GM18868 (cell line): ENCODE measurements around the gene PARP1.
A peak's percentile ranks its signal among the peaks of the same experiment; 100 is the strongest.
"Not testable (repeated sequence)": the region's sequence is repeated elsewhere in the genome, so short reads cannot be mapped to it uniquely, and the experiment has no call there.

Experiments used
- ATAC-seq: cut with Tn5 transposase; IDR thresholded peaks from one replicate; pipeline ENCODE4 v1.9.1; 2021; ENCODE audit warnings: mild to moderate bottlenecking, moderate library complexity; ENCODE audit not compliant: unreplicated experiment

Gene PARP1

DNA sequence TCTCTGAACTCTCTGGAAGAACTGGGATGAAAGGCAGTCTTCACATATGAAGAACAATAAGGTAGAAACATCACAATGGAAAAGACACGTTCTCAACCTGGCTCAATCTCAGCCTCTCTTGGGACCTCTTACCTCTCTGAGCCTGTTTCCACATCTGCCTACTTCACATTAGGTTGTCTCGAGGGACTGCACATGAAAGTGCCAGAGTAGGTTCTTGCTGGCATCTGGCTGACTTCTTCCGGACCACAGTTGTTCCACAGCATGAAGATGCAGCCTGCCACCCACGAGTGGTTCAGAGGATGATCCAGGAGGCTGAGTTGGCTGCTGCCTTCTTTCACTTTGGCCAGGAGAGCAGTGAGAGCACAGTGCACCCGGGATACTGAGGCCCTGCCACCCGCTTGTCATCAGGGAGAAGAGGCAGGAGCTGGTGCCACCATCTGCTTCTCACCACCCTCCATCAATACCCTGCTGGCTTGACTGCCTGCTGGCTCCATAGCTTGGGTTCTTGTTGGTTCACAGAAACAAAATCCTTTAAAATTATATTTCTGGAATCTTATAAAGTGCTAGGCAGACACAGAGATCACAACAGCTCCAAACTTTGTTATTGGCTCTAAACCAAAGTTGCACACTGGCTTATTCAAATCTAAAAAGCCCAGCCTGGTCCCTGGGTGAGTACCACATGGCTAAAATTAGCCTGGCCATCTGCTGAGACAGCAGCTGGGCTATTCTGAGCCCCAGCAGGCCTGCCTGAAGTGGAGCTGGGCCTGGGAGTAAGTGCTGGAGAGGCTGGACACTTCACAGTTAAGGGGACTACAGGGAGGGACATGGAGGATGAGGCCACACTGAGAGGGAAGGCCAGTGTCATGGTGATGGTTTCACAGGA, 52.0 kb downstream of the PARP1 start:
- ATAC-seq, result peak; percentile 31

DNA sequence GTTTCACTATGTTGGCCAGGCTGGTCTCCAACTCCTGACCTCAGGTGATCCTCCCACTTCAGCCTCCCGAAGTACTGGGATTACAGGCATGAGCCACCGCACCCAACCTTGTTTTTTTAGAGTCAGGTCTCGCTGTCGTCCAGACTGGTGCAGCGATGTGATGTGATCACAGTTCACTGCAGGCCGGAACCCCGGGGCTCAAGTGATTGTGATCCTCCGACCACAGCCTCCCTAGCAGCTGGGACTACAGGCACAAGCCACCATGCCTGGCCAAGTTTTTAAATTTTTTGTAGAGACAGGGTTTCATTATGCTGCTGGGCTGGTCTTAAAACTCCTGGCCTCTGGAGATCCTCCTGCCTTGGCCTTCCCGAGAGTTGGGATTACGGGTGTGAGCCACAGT, 52.9 kb downstream of the PARP1 start:
- no peak for ATAC-seq

DNA sequence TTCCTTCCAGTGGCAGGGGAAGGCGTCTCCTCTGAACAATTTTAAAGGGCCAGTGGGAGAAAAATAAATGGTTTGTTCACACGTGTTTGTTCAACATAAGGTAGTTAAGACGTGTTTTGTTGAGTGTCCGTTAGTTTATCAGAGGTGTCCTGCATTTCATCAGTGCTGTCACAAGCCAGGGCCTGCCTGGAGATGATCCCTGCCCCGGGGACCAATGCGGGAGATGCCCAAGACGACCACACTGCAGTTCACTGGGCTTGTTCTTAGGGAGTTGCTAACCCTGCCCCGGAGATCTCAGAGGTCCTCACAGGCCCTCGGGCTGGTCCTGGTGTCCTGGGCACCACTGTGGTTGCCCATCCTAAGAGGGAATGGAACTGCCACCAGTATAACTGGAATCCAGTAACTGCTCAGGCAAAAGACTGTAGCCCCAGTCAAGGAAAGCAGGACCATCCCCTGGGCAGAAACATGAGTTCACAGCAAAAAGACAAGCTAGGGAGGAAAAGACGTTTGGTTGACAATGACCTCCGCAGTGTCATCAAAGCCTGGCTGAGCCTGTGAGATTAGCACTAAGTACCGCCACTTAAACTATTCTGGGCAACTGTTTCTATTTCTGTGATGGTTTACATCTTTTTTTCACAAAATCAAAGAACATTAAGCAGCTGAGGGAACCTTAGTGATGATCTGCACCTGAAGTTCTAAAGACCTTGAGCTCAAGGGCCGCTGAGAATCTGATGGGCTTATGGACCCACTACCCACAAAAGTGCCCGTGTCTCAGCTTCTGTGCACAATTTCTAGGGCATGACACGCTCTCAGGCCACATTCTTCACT, 54.0 kb downstream of the PARP1 start:
- ATAC-seq, result no peak

DNA sequence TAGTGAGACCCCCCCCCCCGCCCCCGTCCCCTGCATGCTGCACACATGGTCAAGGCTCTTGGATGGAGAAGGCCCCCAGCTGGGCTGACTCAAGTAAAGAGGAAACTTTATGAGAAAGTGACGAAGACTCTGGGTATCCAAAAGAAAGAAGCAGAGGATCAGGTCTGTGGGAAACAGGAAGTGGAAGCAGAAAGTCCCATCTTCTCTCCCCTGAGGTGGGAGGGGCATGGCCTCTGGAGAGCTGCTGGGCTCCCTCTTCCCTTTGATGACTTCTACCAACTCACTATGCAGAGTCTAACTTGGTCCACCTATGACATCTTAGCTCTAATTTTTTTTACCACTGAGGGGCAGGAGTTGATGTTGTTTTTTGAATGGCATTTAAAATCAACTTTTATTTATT, 56.2 kb downstream of the PARP1 start:
- no peak for ATAC-seq

DNA sequence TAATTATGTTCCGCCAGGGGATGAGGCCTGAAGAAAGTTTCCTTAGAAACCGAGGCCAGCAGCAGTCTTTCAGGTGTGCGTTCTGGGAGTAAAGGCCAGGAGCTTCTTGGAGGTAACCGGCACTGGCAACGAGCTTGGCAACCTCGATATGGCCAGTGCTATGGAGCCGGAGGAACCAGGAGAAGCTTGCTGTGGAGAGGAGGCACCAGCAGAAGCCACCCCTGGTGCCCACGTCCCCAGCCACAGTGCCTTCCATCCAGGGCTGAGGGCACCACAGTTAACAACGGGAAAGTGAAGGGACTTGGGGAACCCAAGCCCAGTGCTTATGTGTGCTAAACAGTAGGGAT, 57.4 kb downstream of the PARP1 start:
- peak; percentile 9 for ATAC-seq

DNA sequence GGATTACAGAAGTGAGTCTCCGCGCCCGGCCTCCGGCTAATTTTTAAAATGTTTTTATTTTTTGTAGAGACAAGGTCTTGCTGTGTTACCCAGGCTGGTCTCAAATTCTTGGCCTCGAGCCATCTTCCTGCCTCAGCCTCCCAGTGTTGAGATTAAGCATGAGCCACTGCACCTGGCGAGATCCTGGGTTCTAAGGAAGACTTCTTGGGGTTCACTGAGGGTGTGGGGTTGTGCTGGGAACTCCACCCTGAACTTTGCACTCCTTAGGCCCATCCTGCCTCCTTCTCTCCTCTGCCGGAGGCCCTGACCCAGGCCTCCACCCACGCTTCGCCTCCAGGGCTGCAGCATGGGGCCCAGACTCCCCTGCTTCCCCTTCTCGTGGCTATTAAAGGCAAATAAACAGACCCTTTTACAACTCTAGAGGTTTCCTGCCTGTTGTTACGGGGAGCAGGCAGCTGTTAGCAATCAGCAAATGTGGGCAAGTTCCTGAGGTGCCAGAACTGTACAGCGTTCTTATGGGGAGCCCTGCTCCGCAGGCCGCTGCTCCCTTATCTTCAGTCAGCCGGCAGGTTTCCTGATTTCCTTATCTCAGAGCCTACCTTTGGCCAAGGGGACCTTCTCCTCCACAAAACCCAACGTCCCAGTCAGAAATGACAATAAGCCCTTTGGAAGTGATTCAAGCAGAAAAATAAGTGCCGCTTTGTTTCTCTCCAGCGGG, 57.9 kb downstream of the PARP1 start:
- peak; percentile 59 for ATAC-seq

DNA sequence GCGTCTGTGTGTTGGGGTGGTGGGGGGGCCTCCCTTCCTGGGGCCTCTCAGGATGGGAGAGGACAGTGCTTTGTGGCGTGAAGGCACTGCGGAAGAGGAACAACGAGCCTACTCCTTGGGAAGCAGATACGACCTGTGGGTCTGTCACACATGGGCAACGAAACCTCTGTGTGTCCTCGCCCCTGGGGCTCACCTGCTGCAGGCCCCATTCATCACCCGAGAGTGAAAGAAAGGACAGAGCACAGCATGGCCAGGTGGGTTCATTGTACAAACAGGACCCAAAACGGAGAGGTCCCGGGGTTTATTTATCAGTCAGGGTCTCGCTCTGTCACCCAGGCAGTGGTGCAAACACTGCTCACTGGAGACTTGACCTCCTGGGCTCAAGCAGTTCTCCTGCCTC, 58.8 kb downstream of the PARP1 start:
- ATAC-seq, result no peak

DNA sequence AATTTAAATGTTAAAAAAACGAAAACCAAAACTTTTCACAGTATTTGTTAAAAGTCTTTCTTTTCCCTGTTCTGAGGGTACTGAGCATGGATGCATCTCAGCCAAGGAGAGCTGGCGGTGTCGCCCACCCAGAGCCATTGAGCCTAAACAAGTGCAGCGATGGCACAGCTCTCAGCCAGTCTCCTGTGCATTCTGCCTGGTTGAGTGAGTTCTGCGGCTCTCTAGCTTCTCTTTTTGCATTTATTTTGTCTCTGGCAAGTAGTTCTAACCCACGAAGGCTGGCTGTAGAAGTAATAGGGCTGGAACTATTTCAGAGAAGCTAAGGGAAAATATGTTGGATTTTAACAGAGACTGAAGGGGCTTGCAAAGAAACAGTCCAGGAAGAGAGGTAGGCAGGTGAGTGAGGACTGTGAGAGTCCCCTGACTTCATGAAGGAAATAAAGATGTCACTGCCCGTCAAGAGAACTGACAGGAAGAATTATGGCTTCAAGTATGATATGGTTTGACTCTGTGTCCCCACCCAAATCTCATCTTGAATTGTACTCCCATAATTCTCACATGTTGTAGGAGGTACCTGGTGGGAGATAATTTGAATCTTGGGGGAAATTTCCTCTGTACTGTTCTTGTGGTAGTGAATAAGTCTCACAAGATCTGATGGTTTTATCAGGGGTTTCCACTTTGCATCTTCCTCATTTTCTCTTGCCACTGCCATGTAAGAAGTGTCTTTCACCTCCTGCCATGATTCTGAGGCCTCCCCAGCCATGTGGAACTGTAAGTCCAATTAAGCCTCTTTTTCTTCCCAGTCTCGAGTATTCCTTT, 63.2 kb downstream of the PARP1 start:
- no peak for ATAC-seq

DNA sequence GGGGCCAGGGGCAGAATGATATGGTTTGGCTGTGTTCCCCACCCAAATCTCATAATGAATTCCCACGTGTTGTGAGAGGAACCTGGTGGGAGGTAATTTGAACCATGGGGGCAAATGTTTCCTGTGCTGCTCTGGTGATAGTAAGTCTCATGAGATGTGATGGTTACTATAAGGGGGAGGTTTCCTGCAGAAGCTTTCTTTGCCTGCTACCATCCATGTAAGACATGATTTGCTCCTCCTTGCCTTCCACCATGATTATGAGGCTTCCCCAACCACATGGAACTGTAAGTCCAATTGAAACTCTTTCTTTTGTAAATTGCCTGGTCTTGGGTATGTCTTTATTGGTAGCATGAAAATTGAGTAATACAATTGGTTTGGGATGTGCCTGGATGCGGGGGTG, 65.2 kb downstream of the PARP1 start:
- ATAC-seq, result no peak

DNA sequence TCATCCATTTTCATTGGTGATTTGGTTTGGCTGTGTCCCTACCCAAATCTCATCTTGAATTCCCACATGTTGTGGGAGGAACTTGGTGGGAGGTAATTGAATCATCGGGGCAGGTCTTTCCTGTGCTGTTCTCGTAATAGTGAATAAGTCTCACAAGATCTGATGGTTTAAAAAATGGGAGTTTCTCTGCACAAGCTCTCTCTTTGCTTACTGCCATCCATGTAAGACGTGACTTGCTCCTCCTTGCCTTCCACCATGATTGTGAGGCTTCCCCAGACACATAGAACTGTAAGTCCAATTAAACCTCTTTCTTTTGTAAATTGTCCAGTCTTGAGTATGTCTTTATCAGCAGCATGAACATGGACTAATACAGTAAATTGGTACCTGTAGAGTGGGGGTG, 67.8 kb downstream of the PARP1 start:
- ATAC-seq, result not testable (repeated sequence)

DNA sequence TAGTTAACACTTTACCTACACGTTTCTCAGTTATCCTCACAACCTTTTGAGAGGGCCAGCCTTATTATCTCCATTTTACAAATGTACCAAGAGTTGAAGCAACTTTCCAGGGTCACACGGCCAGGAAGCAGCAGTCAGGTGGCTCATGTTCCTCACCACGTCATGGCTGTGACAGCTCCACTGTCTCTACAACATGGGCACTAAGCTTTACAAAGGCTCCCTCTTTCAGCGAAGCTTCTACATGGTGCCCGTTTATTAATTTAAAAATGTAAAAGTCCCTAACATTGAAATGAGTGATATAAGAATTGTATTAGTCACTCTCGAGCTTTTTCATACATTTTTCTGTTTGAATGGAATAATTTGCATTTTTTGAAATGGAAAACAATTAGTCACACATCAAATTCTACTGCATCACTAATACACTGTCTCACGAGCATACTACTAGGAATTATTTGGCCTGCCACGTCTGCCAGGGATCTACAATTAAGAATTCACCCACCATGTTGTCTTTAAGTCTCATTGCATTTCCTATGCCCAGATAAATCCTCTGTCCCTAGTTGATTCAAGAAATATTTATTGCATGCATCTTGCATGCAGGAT, 70.5 kb downstream of the PARP1 start:
- ATAC-seq, result no peak

DNA sequence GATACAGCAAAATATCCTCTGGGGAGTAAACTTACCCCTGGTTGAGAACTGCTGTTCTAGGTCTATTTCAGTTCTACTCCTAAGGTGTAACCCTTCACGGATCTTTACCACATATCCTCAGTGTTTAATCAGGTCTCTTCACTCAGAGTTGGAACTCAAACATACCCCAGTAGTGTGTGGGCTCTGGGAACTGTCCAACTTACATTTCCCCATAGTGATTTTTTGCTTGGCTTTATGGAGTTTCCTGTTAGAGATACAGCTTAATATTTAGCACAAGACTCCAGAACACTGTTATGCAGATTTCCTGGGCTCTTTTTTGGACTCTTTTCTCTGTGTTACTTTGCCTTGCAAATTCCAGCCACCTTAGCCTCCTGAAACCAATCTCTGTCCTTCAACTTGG, 72.2 kb downstream of the PARP1 start:
- no peak for ATAC-seq

DNA sequence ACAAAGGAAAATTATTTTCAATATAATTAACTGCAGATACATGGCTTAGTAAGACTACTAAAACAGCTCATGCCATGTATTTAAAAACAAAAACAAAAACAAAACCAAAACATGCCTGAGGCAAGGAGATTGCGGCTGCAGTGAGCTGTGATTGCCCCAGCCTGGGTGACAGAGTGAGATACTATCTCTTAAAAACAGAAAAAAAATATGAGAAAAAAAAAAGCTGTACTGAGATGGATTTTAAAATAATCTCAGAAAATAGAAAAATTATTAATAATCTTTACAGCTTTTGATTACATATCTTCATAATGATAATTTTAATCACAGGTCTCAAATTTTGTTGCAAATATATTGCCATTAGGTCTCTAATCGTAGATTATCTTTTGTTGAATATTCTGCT, 74.9 kb downstream of the PARP1 start:
- ATAC-seq, result no peak

DNA sequence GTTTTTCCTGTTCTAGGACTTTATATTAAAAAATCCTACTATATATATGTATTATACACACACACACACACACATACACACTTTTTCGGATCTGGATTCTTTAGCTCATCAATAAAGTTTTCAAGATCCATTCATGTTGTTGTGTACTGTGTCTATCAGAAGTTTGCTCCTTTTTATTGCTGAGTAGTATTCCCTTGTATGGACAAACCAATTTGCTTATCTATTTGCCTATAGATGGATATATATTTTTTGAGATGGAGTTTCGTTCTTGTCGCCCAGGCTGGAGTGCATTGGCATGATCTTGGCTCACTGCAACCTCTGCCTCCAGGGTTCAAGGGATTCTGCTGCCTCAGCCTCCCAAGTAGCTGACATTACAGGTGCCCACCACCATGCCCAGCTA, 78.7 kb downstream of the PARP1 start:
- ATAC-seq, result no peak

DNA sequence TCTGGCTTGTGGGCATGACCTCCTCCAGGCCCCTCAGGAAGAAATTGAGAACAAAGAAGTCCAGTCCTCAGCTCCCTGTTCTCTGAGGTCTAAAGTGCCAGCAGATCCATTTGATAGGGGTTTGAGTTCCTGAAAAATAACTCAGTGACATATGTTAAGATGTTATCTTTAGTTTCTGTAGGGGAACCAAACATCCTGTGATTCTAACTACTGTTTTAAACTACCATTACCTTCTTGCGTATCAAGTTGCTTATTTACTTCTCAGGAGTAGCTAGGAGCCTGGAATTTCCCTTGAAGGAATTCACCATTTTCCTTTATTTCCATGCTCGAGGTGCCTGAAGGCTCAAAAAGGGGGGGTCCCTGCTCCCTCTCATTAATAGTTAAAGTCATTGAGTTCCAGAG, 80.1 kb downstream of the PARP1 start:
- no peak for ATAC-seq

DNA sequence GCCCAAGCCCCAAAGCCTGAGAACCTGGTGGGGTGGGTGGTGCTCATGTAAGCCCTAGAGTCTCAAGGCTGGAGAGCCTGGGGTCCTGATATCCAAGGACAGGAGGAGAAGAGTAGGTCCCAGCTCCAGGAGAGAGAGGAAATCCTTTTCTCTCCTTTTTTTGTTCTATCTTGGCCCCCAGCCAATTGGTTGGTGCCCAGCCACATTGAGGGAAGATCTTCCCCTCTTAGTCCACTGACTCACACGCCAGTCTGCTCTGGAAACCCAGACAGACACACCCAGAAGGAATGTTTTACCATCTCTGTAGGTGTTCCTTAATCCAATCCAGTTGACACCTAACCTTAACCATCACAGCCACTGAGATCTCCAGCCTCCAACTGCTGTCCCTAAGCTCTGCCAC, 82.7 kb downstream of the PARP1 start:
- ATAC-seq, result no peak

DNA sequence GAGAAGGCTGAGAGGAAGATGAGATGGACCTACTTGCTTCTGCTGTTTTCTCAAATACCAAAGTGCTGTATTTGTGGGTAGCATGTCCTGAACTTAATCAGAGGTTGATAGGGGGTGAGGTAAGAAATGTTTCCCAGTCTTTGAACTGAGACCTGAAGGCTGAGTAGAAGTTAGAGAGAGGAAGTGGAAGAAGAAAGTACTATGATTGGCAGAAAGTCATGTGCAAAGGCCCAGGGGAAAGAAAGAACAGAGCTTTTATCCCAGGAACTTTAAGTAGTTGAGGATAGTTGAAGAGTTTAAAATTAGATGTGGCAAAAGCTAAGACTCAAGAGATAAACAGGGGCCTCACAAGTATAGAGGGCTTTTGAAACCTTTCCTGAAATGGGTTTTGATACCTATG, 83.4 kb downstream of the PARP1 start:
- no peak for ATAC-seq

DNA sequence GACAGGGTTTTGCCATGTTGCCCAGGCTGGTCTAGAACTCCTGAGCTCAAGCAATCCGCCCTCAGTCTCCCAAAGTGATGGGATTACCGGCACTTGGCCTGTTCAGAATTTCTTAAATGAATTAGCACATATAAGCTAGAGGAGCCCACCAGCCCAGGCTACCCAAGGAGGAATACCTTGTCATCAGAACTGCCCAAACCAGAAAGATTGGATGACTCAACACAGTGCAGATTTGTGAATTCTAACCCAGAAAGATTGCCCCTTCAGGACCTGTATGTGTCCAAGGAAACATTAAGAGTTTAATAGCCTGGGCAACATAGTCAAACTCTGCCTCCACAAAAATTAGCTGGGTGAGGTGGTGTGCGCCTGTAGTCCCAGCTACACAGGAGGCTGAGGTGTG, 84.9 kb downstream of the PARP1 start:
- ATAC-seq, result no peak

DNA sequence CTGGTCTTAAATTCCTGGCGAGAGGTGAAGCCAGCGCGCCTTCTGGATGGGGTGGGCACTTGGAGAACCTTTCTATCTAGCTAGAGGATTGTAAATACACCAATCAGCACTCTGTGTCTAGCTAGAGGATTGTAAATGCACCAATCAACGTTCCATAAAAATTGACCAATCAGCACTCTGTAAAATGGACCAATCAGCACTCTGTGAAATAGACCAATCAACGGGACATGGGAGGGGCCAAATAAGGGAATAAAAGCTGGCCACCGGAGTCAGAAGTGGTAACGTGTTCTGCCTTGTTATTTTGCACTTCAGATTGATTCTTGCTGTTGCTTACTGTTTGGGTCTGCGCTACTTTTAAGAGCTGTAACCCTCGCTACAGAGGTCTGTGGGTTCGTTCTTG, 87.0 kb downstream of the PARP1 start:
- no peak for ATAC-seq

DNA sequence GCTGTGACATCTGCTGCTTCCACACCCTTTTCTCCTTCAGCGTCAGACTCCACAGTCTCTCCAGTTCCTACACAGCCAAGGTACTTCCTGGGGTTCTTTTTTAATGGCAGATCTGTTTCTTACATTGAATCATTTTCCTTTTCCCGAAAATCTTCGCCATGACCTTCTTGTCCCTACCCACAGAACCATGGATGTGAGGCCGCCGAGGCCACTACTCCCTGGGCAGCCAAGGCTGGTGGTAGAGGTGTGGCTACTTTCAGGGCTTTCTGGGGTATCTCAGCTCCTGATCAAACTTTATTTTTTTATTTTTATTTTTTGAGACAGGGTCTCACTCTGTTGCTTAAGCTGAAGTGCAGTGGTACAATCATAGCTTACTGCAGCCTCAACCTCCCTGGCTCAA, 89.4 kb downstream of the PARP1 start:
- no peak for ATAC-seq
